H1 (cell line): ENCODE results near the gene SV2A. TPM values are rescaled to one million over a fixed set of nuclear protein-coding genes. Genes with fewer than 3 reads are reported as not detected.

Experiments
- CBX5 ChIP-seq: fragments of 300-800, 300-1000 bp; sonication (generic); IDR thresholded peaks from 2 replicates; pipeline ENCODE4 v1.7.1; 2016; ENCODE audit warnings: antibody characterized with exemption, low read length, low read depth
- CBX8 ChIP-seq: fragments of 300-800, 300-1000 bp; sonication (generic); IDR thresholded peaks from 2 replicates; pipeline ENCODE4 v1.7.1; 2016; ENCODE audit warnings: low read depth, low read length, borderline replicate concordance
- CHD7 ChIP-seq: fragments of 300-600 bp; sonication (generic); IDR thresholded peaks from 2 replicates; pipeline ENCODE4 v1.7.1; 2012; ENCODE audit warnings: low read length, moderate library complexity, mild to moderate bottlenecking, inconsistent platforms; ENCODE audit not compliant: insufficient replicate concordance
- MAFK ChIP-seq: IDR thresholded peaks from 2 replicates; pipeline ENCODE4 v1.6.1; 2012; ENCODE audit warnings: low read depth, mild to moderate bottlenecking, improper control_type of control experiment, low read length
- POU5F1 ChIP-seq: IDR thresholded peaks from 2 replicates; pipeline ENCODE4 v1.6.1; 2011; ENCODE audit warnings: low read depth, mild to moderate bottlenecking, low read length, moderate library complexity
- RXRA ChIP-seq: IDR thresholded peaks from 2 replicates; pipeline ENCODE4 v1.6.1; 2011; ENCODE audit warnings: low read depth, mild to moderate bottlenecking, low read length, moderate library complexity; ENCODE audit not compliant: insufficient read depth
- polyA plus RNA-seq, 7 experiments: library from polyadenylated mRNA; depleted of rRNA in 3 of 7; stranded (reverse) in 5 of 7; unstranded in 2 of 7; fragments of >200 nt in 5 of 7; fragments of 200-250 nt in 2 of 7; gene quantifications; 1 replicate in 5 of 7; 2 replicates in 1 of 7; 4 replicates in 1 of 7; pipeline versions ENCODE4 v1.2.1 to v1.2.3, GENCODE V29; 2011 to 2013; ENCODE audit warnings: missing spikeins in 2 of 7, mixed read lengths in 2 of 7
- total RNA-seq: library from RNA; stranded (reverse); fragmentation: NEBNext Ultra II Directional; extraction: Animal tissue kit (Norgen Biotek cat#: 25700); gene quantifications from 2 replicates; pipeline ENCODE4 v1.2.1, GENCODE V29; 2021

Gene SV2A
- total and polyA plus RNA-seq, 2 of the 8 experiments (the other 6 are each of a cell fraction or from before 2014, with no cell fraction given) = 41.8 to 51.8 TPM

GRCh38 chr1:149879556-149879955, 38.1 kb downstream of the SV2A start (continued):
- TF ChIP-seq CHD7 (no peak), POU5F1 (no peak), MAFK (no peak), RXRA (no peak), CBX5 (no peak), CBX8 (no peak)
